Fibroblast of skin of left quadriceps (primary cell): ENCODE results near the gene SBF1.

ENCODE experiments used
- DNase-seq, 2 experiments: peaks; one replicate each; pipeline ENCODE4 v3.0.0-alpha.2; 2013; ENCODE audit warnings: low read depth in 2 of 2

Gene SBF1

DNA sequence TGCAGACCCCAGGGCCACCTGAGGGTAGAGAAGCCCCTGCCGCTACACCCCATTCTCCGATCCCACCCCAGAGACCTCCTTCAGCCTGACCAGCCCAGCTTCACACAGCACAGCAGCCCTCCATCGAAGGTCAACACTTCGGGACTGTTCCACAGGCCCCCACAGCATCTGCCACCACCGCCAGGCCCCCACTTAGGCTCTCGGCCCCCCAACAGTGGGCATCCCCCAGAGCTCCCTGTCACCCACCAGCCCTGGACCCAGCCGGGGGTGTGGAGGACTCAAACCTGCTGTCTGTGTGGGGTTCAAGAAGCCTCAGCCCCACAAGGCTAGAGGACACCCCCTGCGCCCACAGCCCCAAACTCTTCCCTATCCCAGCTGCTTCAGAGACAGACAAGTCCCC, 6.2 kb downstream of the SBF1 start:
- DNase-seq, result no peak

DNA sequence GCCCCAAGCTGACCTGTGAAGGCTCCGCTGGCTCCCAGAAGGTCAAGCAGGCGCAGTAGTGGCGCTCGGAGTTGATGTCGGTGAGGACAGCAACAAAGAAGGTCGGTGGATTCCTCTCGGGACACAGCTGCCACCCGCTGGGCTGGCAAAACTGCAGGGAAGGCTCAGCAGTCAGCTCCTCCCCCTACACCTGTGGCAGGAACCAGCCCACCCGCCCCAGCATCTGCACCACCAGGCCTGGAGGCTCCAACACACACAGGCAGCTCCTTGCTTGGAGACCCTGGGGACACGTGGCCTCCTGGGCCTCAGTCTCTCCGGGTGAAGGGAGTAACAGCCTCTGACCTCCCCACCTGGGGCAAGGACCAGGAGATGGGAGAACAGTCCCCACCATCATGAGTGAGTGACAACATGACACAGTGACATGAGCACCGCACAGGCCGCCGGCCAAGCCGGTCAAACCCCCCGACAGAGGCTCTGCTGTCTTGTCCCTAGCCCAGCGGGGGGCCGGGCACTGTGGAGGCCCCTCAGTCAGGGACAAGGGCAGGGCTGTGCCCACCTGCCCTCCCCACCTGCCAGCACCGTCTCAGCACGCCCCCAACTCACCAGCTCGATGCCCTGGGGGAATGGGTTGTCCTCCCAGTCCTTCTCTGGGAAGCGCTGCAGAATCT, 6.9 kb downstream of the SBF1 start:
- no peak for DNase-seq

DNA sequence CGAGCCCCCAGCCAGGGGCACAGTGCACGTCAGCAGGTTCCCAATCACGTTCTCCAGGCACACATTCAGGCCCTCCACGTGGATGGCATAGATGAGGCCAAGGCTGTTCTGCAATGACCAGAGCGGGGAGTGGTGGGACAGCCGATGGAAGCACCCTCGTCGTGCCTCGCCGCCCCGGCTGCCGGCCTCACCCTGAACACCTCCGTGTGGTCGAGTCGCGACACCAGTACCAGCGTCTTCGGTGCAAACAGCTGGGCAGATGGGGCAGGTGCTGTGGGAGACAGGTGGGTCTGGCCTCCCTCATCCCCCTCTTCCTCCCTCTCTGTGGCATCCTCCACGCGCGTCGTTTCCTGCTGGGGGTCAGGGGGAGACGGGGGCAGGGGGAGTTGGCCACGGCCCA, 7.5 kb downstream of the SBF1 start:
- no peak for DNase-seq

DNA sequence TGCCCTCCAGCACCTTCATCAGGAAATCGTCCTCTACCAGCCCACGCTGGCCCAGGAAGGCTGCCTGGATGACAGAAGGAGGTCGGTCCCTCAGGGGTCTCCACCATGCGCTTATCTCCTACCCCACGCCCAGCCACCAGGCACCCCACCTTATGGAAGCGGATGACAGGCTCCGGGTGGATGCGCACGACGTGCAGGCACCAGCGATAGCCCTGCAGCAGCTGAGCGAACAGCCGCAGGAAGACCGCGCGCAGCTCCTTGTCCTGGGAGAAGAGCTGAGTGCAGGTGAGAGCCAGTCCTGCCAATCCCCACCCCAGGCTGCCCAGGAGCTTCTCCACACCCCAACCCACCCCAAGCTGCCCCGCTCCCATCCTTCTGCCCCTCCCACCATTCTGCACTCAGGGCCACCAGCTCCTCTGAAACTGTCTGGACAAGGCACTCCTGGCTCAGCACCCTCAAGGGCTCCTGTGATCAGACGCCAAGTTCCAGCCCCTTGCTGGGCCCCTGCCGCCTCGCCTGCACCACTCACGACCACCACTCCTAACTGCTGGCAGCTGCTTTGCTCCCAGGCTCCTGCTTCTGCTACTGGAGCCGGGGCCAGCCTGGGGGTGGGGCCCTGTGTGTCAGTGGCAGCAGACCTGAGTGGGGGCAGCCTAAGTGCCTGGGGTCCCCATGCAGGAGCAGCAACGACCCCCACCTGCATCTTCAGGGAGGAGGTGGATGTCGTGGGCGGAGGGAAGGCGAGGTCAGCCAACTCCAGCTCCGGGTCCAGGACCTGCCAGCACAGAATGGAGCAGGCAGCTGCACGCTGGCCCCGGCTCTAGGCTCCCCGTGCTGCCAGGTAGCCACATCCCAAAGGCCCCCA, 9.5 kb downstream of the SBF1 start:
- no peak for DNase-seq

DNA sequence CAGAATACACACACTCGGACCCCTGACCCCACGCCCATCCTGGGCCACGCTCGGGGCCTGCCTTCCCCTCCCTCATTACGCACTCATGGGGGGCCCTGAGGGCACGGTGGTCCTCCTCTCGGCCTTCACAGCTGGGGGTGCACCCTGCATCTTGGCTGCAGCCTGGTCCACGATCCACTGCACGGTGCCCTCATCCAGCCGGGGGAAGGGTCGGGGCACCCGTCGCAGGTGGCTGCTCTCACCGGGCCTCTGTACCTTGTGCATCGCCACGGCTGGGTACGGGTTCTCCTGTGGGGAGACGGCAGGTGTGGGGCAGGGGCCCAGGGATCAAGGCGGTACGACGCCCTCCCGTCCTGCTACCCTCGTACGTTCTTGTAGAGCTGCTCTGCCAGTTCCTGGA, 10.4 kb downstream of the SBF1 start:
- no peak for DNase-seq

DNA sequence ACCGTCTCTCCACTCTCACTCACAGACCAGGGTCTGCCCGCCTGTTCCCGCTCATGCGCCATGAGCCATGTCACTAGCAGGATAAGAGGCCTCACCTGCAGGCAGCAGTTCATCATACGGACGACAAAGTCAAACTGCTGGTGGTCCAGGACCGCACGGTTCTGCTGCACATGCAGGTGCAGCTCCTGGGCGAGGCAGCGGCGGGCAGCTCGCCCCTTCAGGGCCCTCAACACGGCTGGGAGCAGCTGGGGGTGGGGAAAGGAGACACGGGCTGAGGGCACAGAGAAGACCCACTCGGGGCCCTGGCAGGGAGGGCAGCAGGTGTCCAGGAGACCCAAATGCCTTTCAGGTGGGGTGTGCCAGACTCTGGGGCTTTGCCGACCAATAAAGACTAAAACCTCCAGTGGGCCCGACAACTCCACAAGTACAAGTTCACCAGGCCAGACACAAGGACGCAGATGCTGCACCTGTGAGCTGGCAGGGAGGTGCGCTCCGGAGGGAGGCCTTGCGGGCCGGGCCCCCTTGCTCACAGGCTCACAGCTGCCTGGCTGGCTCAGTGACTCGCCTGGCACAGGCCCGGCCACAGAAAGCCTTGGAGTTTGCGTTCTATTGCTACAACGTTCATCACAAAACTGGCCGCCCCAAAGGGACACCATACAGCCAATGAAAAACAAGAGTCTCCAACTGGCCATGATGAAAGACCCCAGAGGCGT, 11.5 kb downstream of the SBF1 start:
- DNase-seq, result no peak

DNA sequence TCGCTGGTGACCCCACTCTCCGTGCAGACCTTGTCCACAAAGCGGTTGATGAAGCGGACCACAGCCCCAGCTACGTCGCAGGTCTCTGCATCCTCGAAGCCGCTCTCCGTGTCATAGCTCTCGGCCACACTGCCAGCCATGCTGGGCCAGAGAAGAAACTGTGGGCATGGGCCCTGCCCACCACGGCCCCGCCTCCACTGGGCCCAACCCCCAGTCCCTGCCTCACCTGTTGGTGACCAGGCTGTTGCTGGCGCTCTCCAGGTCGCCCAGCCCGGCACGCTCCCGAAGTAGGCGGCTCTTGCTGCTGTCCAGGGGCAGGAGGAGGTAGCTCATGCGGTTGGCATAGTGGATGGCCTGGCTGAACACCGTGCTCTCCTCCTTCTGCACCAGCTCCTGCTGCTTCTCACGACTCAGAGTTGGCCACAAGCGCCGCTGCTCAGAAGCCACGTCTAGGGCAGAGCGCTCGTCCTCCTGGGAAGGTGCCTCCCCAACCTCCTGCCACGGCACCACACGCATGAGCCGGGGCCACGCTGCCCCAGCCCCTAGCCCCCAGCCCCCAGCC, 12.8 kb downstream of the SBF1 start:
- DNase-seq, result no peak

DNA sequence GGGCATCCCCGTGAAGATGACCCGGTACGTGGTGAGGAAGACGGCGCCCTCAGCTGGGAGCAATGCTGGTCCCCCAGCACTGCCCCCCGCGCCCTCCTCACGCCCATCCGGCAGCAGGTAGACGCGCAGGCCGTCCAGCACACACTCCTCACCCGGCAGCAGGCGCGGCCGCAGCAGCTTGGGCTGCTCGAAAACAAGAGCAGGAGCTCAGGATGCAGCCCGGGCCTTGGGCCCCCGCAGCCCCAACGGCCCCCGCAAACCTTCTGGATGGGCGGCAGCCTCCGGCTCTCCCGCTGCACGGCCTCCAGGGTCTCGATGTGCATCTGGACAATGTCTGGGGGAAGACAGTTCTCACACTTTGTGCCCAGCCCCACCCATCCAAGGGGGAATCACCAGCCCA, 13.3 kb downstream of the SBF1 start:
- DNase-seq, result no peak

DNA sequence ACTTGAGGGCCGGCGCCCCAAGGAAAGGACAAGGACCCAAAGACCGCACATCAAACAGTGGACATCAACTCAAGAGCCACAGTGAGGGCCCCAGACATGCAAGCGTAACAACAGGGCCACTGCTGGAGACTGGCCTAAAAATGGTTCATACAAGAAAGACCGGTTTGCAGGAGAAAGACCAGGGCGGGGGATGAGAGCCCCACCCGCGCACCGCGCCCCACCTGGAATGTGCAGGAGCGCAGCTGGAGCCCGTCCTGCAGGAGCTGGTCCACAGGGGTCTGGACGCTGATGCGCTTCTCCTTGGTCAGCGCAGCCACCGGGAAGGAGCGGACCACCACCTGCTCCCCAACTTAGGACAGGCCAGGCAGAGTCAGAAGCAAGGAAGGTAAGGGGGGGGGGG, 13.9 kb downstream of the SBF1 start:
- DNase-seq, result no peak

DNA sequence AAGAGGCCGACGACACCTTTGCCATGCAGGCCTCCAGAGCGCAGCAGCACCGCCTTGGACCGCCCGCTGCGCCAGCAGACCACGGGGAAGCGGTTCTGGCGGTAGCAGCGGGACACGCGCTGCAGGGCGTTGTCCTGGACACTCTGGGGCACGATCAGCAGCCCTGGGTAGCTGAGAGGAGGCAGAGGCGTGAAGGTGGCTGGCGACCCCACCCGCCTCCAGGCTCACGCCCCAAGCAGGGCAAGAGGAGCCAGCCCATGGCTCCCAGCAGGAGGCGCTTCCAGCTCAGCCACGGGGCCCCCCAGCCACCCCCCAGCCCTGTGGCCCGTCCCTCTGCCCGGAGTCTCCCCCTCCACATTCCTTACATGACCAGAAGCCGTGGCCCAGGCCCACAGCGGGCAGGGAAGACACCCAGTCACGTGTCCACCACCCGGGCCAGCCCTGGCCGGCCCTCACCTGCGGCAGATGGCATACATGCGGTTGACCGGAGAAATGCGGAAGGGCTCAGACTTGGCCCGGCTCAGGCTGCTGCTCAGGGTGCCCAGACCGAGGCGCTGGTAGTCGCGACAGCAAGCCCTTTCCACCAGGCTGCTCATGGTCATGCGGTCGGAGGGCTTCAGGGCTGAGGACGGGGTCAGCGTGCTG, 15.2 kb downstream of the SBF1 start:
- DNase-seq, result no peak

DNA sequence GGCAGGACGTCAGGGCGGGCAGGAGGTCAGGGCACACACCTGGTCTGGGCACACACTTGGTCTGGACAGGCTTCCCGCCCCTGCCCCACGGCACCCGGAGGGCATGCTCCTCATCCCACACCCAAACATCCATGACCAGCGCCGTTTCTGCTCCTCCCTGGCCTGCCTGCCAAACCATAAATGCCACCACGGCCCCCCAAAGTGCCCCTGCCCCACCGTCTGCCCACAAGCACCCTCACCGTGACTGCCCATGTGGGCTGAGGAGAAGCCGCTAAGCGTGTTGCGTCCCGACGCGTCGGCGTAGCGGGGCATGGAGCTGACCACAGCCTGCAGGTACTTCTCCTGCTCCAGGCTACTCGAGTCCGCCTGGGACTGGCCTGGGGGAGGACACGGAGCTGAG, 15.8 kb downstream of the SBF1 start:
- no peak for DNase-seq

DNA sequence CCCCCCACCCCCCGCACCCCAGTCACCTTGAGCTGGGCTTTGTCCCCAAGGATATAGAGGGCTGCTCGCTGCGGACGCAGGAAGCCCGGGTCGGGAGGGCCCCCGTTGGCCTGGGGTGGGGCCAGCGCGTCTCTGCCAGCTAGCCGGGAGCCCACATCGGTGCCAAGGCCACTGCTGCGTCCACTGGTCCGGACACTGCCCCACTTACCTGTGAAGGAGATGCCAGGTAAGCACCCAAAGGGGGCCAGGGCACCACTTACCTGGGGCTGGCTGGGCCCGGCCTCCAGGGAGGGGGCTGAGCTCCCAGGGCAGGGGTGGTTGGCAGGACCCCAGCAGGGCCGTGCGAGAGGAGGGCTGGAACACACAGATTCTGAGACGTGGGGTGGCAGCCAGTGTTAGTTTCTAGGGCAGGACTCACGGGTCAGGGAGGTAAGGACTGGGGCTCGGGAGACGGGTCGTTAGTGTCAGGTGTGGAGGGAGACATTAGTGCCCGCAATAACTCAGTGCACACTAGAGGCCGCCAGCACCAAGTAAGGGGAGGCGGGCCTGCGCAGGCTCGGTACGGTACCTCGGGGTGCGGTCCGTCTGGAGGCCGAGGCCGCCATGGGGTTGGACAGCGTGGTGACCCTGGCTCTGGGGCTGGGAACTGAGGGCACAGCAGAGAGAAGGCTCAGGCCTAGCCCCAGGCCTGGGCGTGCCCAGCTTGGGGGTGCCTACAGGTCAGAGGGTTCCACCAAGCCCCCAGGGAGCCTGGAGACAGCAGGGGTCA, 18.2 kb downstream of the SBF1 start:
- DNase-seq, result no peak

DNA sequence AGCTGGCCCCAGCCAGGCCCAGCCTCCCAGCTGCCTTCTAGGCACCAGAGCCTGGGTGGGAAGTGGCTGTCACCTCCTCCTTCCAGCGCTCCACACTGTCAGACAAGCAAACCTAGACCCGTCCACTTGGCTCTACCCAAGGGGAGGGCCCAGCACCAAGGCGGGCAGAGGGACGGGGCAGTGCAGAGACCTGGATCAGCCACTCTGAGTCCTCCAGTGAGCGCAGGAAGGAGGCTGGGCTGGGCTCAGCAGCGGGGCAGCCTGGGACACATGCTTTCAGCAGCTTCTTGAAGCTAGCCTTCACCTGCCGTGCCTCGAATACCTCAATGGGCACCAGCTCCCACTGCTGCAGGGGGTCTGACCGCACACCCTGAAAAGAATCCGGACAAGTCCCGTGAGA, 18.8 kb downstream of the SBF1 start:
- DNase-seq, result no peak

DNA sequence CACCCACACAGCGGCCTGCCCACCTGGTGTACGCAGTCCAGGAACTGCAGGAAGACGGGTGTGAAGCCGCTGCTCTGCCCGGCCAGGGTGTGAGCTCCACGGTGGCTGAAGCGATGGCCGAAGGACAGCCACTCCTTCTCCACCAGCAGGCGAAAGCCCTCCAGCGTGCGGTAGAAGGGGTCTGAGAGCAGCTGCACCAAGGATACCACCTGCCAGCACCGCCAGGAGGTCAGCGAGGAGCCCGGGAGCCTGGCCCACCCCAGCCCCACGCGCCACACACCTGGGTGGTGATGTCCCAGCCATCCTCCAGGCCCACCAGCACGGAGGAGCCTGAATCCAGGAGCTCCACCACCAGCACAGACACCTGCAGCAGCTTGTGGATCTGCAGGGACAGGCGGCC, 19.6 kb downstream of the SBF1 start:
- DNase-seq, result no peak

DNA sequence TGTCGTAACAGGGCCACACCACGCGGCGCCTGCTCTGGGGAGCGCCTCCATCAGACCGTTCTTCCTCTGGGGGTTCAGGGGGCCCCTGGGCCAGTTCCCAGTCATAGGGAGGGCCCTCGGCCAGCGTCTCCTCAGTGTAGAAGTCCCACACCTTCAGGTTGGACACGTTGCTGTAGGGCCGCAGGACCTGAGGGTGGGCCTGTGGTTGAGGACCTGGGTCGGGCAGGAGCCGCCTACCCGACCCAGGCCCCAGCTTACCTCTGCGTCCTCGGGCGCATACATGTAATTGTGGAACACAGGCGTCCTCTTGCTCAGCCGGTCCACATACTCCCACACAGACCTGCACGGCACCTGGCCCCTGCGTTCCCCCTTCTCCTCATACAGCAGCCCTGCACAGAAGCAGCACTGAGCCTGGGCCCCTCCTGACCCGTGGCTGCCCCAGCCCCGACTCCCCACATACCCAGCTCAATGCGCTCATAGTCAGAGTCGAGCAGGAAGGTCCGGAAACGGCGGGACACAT, 20.2 kb downstream of the SBF1 start:
- DNase-seq, result no peak

DNA sequence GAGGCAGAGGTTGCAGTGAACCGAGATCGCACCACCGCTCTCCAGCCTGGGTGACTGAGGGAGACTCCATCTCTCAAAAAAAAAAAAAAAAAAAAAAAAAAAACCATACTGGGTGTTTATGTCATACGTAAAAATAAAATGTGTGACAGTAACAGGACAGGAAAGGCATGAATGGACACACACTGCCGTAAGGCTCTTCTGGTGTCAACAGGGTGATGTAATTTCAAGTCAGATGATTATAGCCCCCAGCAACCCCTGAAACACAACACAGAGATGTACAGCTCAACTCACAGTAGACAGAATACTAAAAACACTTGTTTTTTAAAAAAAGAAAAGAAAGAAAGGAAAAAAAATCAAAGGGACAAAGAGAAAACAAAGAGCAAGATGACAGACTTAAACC, 22.2 kb downstream of the SBF1 start:
- no peak for DNase-seq

DNA sequence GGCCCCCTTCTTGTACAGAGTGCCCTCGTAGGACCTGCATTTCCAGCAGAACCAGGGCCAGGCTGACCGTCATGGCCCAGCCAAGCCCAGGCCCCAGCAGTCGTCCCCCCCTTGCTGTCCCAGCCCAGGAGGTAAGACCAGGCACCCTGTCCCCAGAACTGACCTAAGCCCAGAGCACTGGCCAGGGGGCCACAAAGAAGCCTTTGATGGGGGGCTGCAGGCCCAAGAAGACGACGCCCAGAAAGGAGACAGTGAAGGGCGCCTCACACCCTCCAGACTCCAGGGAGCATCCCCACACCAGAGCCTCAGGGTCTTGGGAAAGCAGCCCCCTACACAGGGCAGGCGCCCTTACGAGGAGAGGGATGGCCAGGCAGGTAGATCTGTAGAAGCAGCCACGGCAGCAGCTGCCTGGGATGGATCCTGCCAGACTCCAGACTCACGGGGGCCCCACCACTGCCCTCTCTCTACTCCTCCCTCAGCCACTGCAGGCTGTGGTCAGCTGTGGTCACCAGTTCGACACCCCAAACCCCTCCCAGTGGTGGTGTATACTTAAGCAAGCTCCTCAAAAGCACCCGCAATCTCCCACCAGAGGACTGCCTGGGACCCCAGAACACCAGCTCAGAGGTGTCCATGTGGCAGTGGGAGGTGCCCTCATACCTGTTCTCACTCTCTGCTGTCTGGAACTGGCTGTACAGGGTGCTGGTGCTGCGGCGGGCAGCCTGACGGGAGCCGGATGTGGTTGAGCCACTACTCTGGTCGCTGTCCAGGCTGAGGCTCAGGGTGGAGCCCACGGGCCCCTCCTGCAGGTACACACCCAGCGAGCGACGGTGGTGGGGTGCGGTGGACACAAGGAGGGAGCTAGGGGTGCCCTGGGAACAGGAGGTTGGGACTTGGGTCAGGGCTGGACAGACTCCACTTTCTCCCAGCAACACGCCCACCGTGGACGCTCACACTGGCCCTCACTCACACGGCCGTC, 27.0 kb downstream of the SBF1 start:
- DNase-seq, result no peak

DNA sequence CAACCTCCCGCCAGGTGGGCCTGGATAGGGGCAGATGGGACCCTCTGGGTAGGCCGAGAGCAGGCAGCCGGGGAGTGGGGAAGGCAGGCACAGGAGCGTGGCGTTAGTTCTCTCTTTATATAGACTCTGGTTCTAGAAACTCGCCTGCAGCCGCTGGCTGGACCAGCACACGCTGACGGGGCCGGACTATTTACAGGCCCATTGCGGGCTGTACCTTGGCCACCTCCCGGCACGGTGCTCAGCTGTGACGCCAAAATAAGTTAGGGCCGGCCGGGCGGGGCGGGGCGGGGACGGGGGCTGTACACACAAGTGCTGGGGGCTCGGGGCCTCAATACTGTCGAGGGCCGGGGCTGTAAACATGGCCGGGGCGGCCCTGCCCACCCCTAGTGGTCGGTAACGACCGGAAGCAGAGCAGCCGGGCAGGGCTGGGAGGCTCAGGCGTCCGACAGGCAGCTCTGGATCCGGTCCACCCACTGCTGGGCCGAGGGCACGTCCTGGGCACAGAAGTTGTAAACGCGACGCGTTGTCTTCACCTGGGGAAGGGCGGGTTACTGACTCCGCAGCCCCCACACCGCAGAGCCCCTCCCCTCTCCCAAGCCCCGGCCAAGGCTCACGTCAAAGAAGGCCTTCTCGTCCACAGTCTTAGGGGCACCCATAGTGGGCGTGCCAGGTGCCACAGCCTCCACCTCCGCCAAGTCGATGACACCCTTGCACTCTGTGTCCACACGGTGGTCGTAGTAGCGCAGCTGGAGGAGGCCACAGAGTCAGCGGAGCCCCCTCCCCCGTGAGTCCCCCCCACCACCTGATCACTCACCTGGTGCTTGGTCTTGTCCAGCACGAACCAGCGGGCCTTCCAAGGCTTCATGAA, 27.9 kb downstream of the SBF1 start:
- no peak for DNase-seq
